ENCODE data around the gene THADA.

THADA gene

GRCh38 chr2:43355399-43355798 lies 240.4 kb downstream of the THADA start:
- Histone ChIP-seq H4K20me1 (no peaks in the 10 kb centered on the region), H3K27me3 (no peaks in the 10 kb centered on the region), H3K4me1 (no peaks in the 10 kb centered on the region), H3K9ac (no peak overlapping the region), H3K4me2 (no peak overlapping the region), H3K27ac (no peak overlapping the region), H3K4me3 (no peak overlapping the region), H3K36me3 (no peaks in the 10 kb centered on the region), H3K9me3 (peaks cover 12% of the 10 kb centered on the region; the same call in 1 of the 2 replicates)
- TF ChIP-seq Cebpa-rat (IDR thresholded peaks at IDR 0.05), result no peak

DNA sequence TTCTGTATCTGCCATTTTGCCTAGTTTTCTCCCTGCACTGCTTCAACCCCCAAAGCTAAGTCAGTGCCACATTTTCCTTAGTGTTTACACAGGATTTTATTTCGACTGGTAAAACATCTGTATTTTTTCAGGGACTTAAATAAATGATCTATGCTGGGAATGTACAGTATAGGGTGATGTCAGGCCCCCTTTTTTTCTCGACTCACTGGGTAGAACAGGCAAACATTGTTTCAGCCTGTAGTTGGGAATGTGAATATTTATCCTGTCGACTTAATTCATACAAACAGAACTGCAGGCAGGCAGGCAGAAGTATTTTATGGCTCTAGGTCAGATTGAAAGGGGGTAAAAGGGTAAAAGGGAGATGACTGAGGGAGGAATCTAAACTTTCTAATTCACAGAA lies 245.9 kb downstream of the THADA start:
- peaks cover 8% of the 10 kb centered on the region for H3K4me1 ChIP-seq
- H4K20me1 ChIP-seq, result no peaks in the 10 kb centered on the region
- no peak overlapping the region for H3K9ac ChIP-seq
- H3K36me3 ChIP-seq, result peaks cover 6% of the 10 kb centered on the region; the same call in 1 of the 2 replicates
- H3K4me3 ChIP-seq, result no peak overlapping the region
- no peak overlapping the region for H3K27ac ChIP-seq
- peaks cover 8% of the 10 kb centered on the region; the same call in 1 of the 2 replicates for H3K9me3 ChIP-seq
- H3K27me3 ChIP-seq, result no peaks in the 10 kb centered on the region
- TF ChIP-seq Cebpa-rat (IDR thresholded peaks at IDR 0.05), result no peak
- no peak overlapping the region for H3K4me2 ChIP-seq

DNA sequence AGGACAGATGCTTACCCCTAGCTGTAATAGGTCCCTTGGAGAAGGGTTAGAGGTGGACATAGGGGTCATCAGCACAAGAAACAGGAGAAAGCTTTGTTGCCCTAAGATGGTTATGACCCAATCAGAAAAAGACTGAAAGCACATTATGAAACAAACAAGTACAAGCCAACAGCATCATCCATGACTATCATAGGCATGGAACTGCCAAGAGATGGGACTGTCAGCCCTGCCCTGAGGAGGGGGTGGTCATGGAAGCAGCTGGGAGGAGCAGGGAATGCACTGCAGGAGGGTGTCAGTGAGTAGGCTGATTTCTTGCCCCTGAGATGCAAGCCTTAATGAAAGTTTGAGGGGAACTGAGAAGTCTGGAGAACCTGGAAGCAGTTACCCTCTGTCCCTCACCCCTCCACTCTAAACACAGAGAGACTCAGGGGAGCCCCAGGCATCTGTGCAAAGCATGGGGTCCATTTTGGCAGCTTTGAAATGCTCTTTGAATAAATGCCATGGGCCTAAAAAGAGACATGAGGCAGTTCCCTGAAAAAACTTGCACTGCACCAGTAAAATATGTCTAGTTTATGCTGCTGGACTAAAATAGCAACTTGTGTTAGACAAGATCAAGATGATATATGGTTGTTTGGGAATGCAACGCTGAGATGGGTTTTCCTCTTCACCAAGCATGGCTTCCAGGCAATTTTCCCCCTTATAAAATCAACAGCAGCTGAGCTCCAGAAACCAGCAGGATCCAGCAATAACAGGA lies 246.8 kb downstream of the THADA start:
- no peaks in the 10 kb centered on the region for H4K20me1 ChIP-seq
- no peak for TF ChIP-seq Cebpa-rat (IDR thresholded peaks at IDR 0.05)
- H3K4me1 ChIP-seq, result peaks cover 9% of the 10 kb centered on the region
- peaks cover 6% of the 10 kb centered on the region; the same call in 1 of the 2 replicates for H3K36me3 ChIP-seq
- no peak overlapping the region for H3K27ac ChIP-seq
- no peaks in the 10 kb centered on the region for H3K27me3 ChIP-seq
- no peak overlapping the region for H3K4me2 ChIP-seq
- H3K9me3 ChIP-seq, result 0 out of 2 replicates have a peak, but pooled peaks cover 3% of the 10 kb centered on the region
- no peak overlapping the region for H3K4me3 ChIP-seq
- no peak overlapping the region for H3K9ac ChIP-seq

DNA sequence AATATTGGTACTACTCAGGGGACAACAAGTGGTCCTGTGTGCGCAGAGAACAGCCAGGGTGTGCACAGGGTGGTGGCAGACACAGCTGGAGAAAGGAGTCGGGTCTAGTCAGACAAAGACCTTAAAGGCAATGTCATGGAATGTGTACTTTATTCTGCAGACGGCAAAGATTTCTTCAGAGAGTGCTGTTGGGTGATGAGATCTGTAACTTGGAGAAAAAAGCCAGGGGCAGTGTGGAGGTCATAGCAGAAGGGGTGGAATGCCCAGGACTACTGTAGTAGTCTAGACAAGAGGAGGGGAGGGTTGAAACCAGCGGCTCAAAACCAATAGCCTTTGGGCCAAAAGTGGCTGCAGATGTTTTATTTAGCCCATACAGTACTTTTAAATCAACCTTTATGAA lies 248.1 kb downstream of the THADA start:
- no peak for TF ChIP-seq Cebpa-rat (IDR thresholded peaks at IDR 0.05)
- Histone ChIP-seq H3K9me3 (no peaks in the 10 kb centered on the region), H3K4me3 (no peak overlapping the region), H3K4me2 (no peak overlapping the region), H3K9ac (no peak overlapping the region), H3K27me3 (no peaks in the 10 kb centered on the region), H3K27ac (no peak overlapping the region), H4K20me1 (no peaks in the 10 kb centered on the region), H3K4me1 (peaks cover 9% of the 10 kb centered on the region), H3K36me3 (peaks cover 14% of the 10 kb centered on the region)

DNA sequence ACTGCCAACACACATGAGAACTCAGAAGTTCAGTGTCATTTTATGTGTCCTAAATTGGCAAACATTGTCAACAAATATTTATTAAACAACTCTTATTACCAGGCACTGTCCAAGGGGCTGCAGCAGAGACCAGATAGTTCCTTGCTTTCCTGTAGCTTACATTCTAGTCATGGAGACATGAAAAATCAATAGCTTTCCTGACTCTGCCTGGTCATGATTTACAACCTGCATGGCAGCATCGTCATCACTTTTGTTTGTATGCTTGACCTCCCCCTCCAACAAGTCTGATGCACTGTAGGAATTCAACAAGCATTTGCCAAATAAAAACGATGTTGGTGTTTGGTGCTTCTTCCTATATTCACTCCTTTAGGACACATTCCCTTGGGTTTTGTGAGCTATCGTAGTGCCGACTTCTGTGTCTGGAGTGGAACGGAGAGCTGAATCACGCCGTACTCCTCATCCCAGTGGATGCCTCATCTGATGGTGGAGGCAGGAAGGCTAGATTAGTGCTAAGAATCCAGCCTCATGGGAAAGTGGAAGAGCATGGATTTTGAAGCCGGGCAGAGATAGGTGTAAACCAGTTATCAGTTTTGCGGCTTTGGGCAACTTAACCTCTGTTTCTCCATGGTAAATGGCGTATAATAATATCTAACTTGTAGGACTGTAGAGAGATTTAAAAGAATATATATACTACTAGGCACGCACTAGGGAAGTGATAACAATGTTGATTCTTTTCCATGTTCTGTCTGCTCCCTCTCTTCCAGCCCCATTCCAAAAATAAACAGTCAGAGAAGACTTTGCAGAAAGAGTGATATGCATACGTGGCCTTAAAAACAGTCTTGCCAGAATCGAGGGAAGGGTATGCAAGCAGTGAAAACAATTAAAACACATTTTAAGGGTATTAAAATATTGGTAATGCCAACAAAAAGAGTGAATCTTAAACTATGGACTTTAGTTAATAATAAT lies 249.0 kb downstream of the THADA start:
- peaks cover 9% of the 10 kb centered on the region for H3K4me1 ChIP-seq

GRCh38 chr2:43345872-43346271 lies 250.0 kb downstream of the THADA start:
- peaks cover 9% of the 10 kb centered on the region for H3K4me1 ChIP-seq

More for the DNA sequence above, 249.0 kb downstream of the THADA start:
- H3K4me2 ChIP-seq, result no peak overlapping the region
- no peaks in the 10 kb centered on the region for H4K20me1 ChIP-seq
- no peaks in the 10 kb centered on the region for H3K9me3 ChIP-seq
- H3K27ac ChIP-seq, result no peak overlapping the region
- H3K4me3 ChIP-seq, result no peak overlapping the region
- H3K36me3 ChIP-seq, result peaks cover 22% of the 10 kb centered on the region
- H3K27me3 ChIP-seq, result no peaks in the 10 kb centered on the region
- no peak overlapping the region for H3K9ac ChIP-seq
- no peak for TF ChIP-seq Cebpa-rat (IDR thresholded peaks at IDR 0.05)

GRCh38 chr2:43345391-43345813 lies 250.4 kb downstream of the THADA start:
- H3K27ac ChIP-seq, result no peak overlapping the region
- H3K4me2 ChIP-seq, result no peak overlapping the region

More at GRCh38 chr2:43345872-43346271, 250.0 kb downstream of the THADA start:
- no peak for TF ChIP-seq Cebpa-rat (IDR thresholded peaks at IDR 0.05)
- Histone ChIP-seq H4K20me1 (no peaks in the 10 kb centered on the region), H3K36me3 (peaks cover 31% of the 10 kb centered on the region), H3K9ac (no peak overlapping the region), H3K4me3 (no peak overlapping the region), H3K9me3 (no peaks in the 10 kb centered on the region), H3K27me3 (no peaks in the 10 kb centered on the region), H3K4me2 (no peak overlapping the region), H3K27ac (no peak overlapping the region)

GRCh38 chr2:43344868-43345373 lies 250.9 kb downstream of the THADA start:
- H3K4me3 ChIP-seq, result no peak overlapping the region
- H3K4me2 ChIP-seq, result no peak overlapping the region
- peaks cover 31% of the 10 kb centered on the region for H3K36me3 ChIP-seq
- H3K4me1 ChIP-seq, result peaks cover 9% of the 10 kb centered on the region
- H3K27me3 ChIP-seq, result no peaks in the 10 kb centered on the region
- no peaks in the 10 kb centered on the region for H3K9me3 ChIP-seq
- TF ChIP-seq Cebpa-rat (IDR thresholded peaks at IDR 0.05), result no peak
- H4K20me1 ChIP-seq, result no peaks in the 10 kb centered on the region
- H3K27ac ChIP-seq, result no peak overlapping the region
- H3K9ac ChIP-seq, result no peak overlapping the region

More at GRCh38 chr2:43345391-43345813, 250.4 kb downstream of the THADA start:
- Histone ChIP-seq H3K4me1 (peaks cover 9% of the 10 kb centered on the region), H3K9ac (no peak overlapping the region), H3K27me3 (no peaks in the 10 kb centered on the region), H3K4me3 (no peak overlapping the region), H4K20me1 (no peaks in the 10 kb centered on the region), H3K9me3 (no peaks in the 10 kb centered on the region), H3K36me3 (peaks cover 31% of the 10 kb centered on the region)
- TF ChIP-seq Cebpa-rat (IDR thresholded peaks at IDR 0.05), result no peak

GRCh38 chr2:43343573-43344304 lies 252.1 kb downstream of the THADA start:
- Histone ChIP-seq H3K27me3 (no peaks in the 10 kb centered on the region), H3K27ac (no peak overlapping the region), H3K4me3 (no peak overlapping the region), H3K36me3 (peaks cover 26% of the 10 kb centered on the region), H3K9me3 (no peaks in the 10 kb centered on the region), H3K4me1 (peaks cover 9% of the 10 kb centered on the region), H3K9ac (no peak overlapping the region), H3K4me2 (no peak overlapping the region), H4K20me1 (no peaks in the 10 kb centered on the region)
- TF ChIP-seq Cebpa-rat (IDR thresholded peaks at IDR 0.05), result no peak

Data from BLaER1 (cell line).